Epithelial cell of prostate (primary cell): ENCODE measurements around the gene XPNPEP1.

Experiments used
- DNase-seq: peaks from one replicate; pipeline ENCODE4 v3.0.0-alpha.2; 2011; ENCODE audit warnings: low read depth, low spot score
- H3K27ac ChIP-seq: fragments of 450-650 bp; 2 replicates; pipeline ENCODE4 v1.5.1; 2017; ENCODE audit warnings: mild to moderate bottlenecking

Gene XPNPEP1

GRCh38 chr10:109952526-109952925 is 29.2 kb upstream of the XPNPEP1 start:
- no peak for DNase-seq
- H3K27ac ChIP-seq: no peak overlapping the region

- no peak overlapping the region for H3K27ac ChIP-seq
- DNase-seq: no peak
Observed at GRCh38 chr10:109947111-109947920, 24.0 kb upstream of the XPNPEP1 start.

GRCh38 chr10:109946680-109947079 is 23.4 kb upstream of the XPNPEP1 start:
- no peak for DNase-seq
- H3K27ac ChIP-seq: no peak overlapping the region

- H3K27ac ChIP-seq: no peak overlapping the region
- no peak for DNase-seq
Observed at GRCh38 chr10:109945473-109946177, 22.3 kb upstream of the XPNPEP1 start.

- no peak for DNase-seq
Observed at GRCh38 chr10:109944613-109945012, 21.3 kb upstream of the XPNPEP1 start.

GRCh38 chr10:109941236-109941862 is 18.0 kb upstream of the XPNPEP1 start:
- H3K27ac ChIP-seq: no peak overlapping the region
- no peak for DNase-seq

More at GRCh38 chr10:109944613-109945012, 21.3 kb upstream of the XPNPEP1 start:
- H3K27ac ChIP-seq: no peak overlapping the region

GRCh38 chr10:109940553-109940952 is 17.2 kb upstream of the XPNPEP1 start:
- DNase-seq: no peak
- H3K27ac ChIP-seq: no peak overlapping the region

- no peak overlapping the region for H3K27ac ChIP-seq
- DNase-seq: no peak
Observed at GRCh38 chr10:109940117-109940516, 16.8 kb upstream of the XPNPEP1 start.

- H3K27ac ChIP-seq: no peak overlapping the region
- no peak for DNase-seq
Observed at GRCh38 chr10:109939315-109939961, 16.1 kb upstream of the XPNPEP1 start.

GRCh38 chr10:109937460-109938065 is 14.3 kb upstream of the XPNPEP1 start:
- DNase-seq: no peak
- no peak overlapping the region for H3K27ac ChIP-seq

- DNase-seq: no peak
- no peak overlapping the region for H3K27ac ChIP-seq
Observed at GRCh38 chr10:109934958-109935793, 11.9 kb upstream of the XPNPEP1 start.

- no peak for DNase-seq
- H3K27ac ChIP-seq: no peak overlapping the region
Observed at GRCh38 chr10:109933984-109934565, 10.8 kb upstream of the XPNPEP1 start.

GRCh38 chr10:109932968-109933367 is 9.7 kb upstream of the XPNPEP1 start:
- H3K27ac ChIP-seq: no peak overlapping the region
- no peak for DNase-seq

- H3K27ac ChIP-seq: no peak overlapping the region
- no peak for DNase-seq
Observed at GRCh38 chr10:109932391-109932790, 9.1 kb upstream of the XPNPEP1 start.

- no peak overlapping the region for H3K27ac ChIP-seq
- DNase-seq: no peak
Observed at GRCh38 chr10:109931163-109931562, 7.9 kb upstream of the XPNPEP1 start.

GRCh38 chr10:109929501-109930219 is 6.3 kb upstream of the XPNPEP1 start:
- H3K27ac ChIP-seq: no peak overlapping the region
- no peak for DNase-seq

- H3K27ac ChIP-seq: no peak overlapping the region
- DNase-seq: no peak
Observed at GRCh38 chr10:109928475-109928891, 5.2 kb upstream of the XPNPEP1 start.

- no peak overlapping the region for H3K27ac ChIP-seq
Observed at GRCh38 chr10:109926825-109927224, 3.5 kb upstream of the XPNPEP1 start.

More at GRCh38 chr10:109926825-109927224, 3.5 kb upstream of the XPNPEP1 start:
- no peak for DNase-seq
